HEK293 (cell line): ENCODE data around the gene CD47.

Experiments used
- CTCF ChIA-PET: fragments of 350-600 bp; formaldehyde crosslinking; extraction: SDS; loops from one replicate; lab custom pipeline; 2021; ENCODE audit warnings: antibody characterized with exemption; lab: Yijun Ruan, JAX
- POLR2A ChIA-PET: fragments of 300-600 bp; formaldehyde crosslinking; extraction: SDS; loops from one replicate; lab custom pipeline; 2020; ENCODE audit warnings: antibody characterized with exemption, inconsistent platforms; lab: Yijun Ruan, JAX
- H3K27ac ChIP-seq: fragments of 200-500 bp; sonication (Bioruptor generic); 2 replicates; pipeline ENCODE4 v1.5.1; 2014; ENCODE audit warnings: low read depth, low read length, control low read depth, inconsistent platforms; ENCODE audit errors: extremely low read depth
- H3K36me3 ChIP-seq, 2 experiments: fragments of 200-500 bp in 1 of 2; sonication (Bioruptor generic) in 1 of 2; 1 replicate in 1 of 2; 2 replicates in 1 of 2; pipeline ENCODE4 v1.5.1; 2014 to 2017; ENCODE audit warnings: inconsistent platforms in 2 of 2, low read length in 2 of 2; ENCODE audit not compliant: control insufficient read depth in 2 of 2, insufficient read depth in 1 of 2
- H3K4me1 ChIP-seq: fragments of 200-500 bp; sonication (Bioruptor generic); 2 replicates; pipeline ENCODE4 v1.5.1; 2014; ENCODE audit warnings: mild to moderate bottlenecking, low read length, inconsistent platforms; ENCODE audit not compliant: control insufficient read depth, insufficient read depth
- H3K4me3 ChIP-seq: 2 replicates; pipeline ENCODE4 v1.5.1; 2011; ENCODE audit warnings: low read depth, mild to moderate bottlenecking, control low read depth, low read length, moderate library complexity
- H3K9me3 ChIP-seq: fragments of 200-500 bp; sonication (Bioruptor generic); 2 replicates; pipeline ENCODE4 v1.5.1; 2014; ENCODE audit warnings: low read depth, low read length, inconsistent platforms; ENCODE audit not compliant: control insufficient read depth, insufficient read depth
- HIC1 ChIP-seq: fragments of 450-650 bp; formaldehyde crosslinking; IDR thresholded peaks from 2 replicates; pipeline ENCODE4 v1.5.1; 2016; ENCODE audit warnings: missing biosample characterization, missing genetic modification characterization
- HOXA7 ChIP-seq: sonication (generic); formaldehyde crosslinking; IDR thresholded peaks from 2 replicates; pipeline ENCODE4 v1.8.1; 2022; ENCODE audit warnings: missing genetic modification reagents, borderline replicate concordance
- IKZF3 ChIP-seq: fragments of 450-650 bp; IDR thresholded peaks from 2 replicates; pipeline ENCODE4 v1.5.0; 2018; ENCODE audit warnings: missing biosample characterization, mild to moderate bottlenecking, missing genetic modification characterization, moderate library complexity
- KLF8 ChIP-seq: fragments of 450-650 bp; formaldehyde crosslinking; IDR thresholded peaks from 2 replicates; pipeline ENCODE4 v1.5.1; 2016; ENCODE audit warnings: missing biosample characterization, missing genetic modification characterization
- KLF9 ChIP-seq: fragments of 450-650 bp; formaldehyde crosslinking; IDR thresholded peaks from 2 replicates; pipeline ENCODE4 v1.5.1; 2016; ENCODE audit warnings: missing biosample characterization, missing genetic modification characterization, low read depth
- PRDM10 ChIP-seq: fragments of 450-650 bp; formaldehyde crosslinking; IDR thresholded peaks from 2 replicates; pipeline ENCODE4 v1.5.1; 2016; ENCODE audit warnings: missing biosample characterization, missing genetic modification characterization
- YY2 ChIP-seq: fragments of 450-650 bp; formaldehyde crosslinking; IDR thresholded peaks from 2 replicates; pipeline ENCODE4 v1.5.1; 2016; ENCODE audit warnings: missing biosample characterization, missing genetic modification characterization
- ZBTB21 ChIP-seq: fragments of 450-650 bp; formaldehyde crosslinking; IDR thresholded peaks from 2 replicates; pipeline ENCODE4 v1.5.1; 2017; ENCODE audit warnings: missing biosample characterization, missing genetic modification characterization
- ZBTB6 ChIP-seq: fragments of 450-650 bp; formaldehyde crosslinking; IDR thresholded peaks from 2 replicates; pipeline ENCODE4 v1.5.1; 2017; ENCODE audit warnings: missing biosample characterization, missing genetic modification characterization
- ZFP3 ChIP-seq: fragments of 450-650 bp; formaldehyde crosslinking; IDR thresholded peaks from 2 replicates; pipeline ENCODE4 v1.5.1; 2016; ENCODE audit warnings: low read depth, missing biosample characterization, missing genetic modification characterization
- ZNF133 ChIP-seq: fragments of 450-650 bp; formaldehyde crosslinking; IDR thresholded peaks from 2 replicates; pipeline ENCODE4 v1.5.1; 2016; ENCODE audit warnings: missing biosample characterization, missing genetic modification characterization
- ZNF175 ChIP-seq: fragments of 450-650 bp; formaldehyde crosslinking; IDR thresholded peaks from 2 replicates; pipeline ENCODE4 v1.5.1; 2016; ENCODE audit warnings: missing biosample characterization, missing genetic modification characterization
- ZNF18 ChIP-seq: fragments of 450-650 bp; formaldehyde crosslinking; IDR thresholded peaks from 2 replicates; pipeline ENCODE4 v1.5.1; 2016; ENCODE audit warnings: missing biosample characterization, missing genetic modification characterization
- ZNF202 ChIP-seq: fragments of 450-650 bp; formaldehyde crosslinking; IDR thresholded peaks from 2 replicates; pipeline ENCODE4 v1.5.1; 2016; ENCODE audit warnings: missing biosample characterization, missing genetic modification characterization, borderline replicate concordance
- ZNF214 ChIP-seq: fragments of 450-650 bp; formaldehyde crosslinking; IDR thresholded peaks from 2 replicates; pipeline ENCODE4 v1.5.1; 2017; ENCODE audit warnings: missing biosample characterization, mild to moderate bottlenecking, missing genetic modification characterization, borderline replicate concordance
- ZNF335 ChIP-seq: fragments of 450-650 bp; formaldehyde crosslinking; conservative IDR thresholded peaks from 2 replicates; pipeline ENCODE4 v1.5.1; 2016; ENCODE audit warnings: missing biosample characterization, missing genetic modification characterization
- ZNF37A ChIP-seq: fragments of 450-650 bp; IDR thresholded peaks from 2 replicates; pipeline ENCODE4 v1.5.1; 2018; ENCODE audit warnings: missing biosample characterization, missing genetic modification characterization
- ZNF529 ChIP-seq: fragments of 450-650 bp; formaldehyde crosslinking; IDR thresholded peaks from 2 replicates; pipeline ENCODE4 v1.5.1; 2017; ENCODE audit warnings: missing genetic modification characterization, missing biosample characterization; ENCODE audit not compliant: insufficient replicate concordance
- ZNF558 ChIP-seq: fragments of 450-650 bp; formaldehyde crosslinking; IDR thresholded peaks from 2 replicates; pipeline ENCODE4 v1.5.1; 2016; ENCODE audit warnings: missing biosample characterization, missing genetic modification characterization
- ZNF610 ChIP-seq: fragments of 450-650 bp; formaldehyde crosslinking; IDR thresholded peaks from 2 replicates; pipeline ENCODE4 v1.5.1; 2016; ENCODE audit warnings: missing biosample characterization, missing genetic modification characterization, borderline replicate concordance
- ZNF626 ChIP-seq: fragments of 450-650 bp; sonication (Bioruptor Pico); formaldehyde crosslinking; IDR thresholded peaks from 2 replicates; pipeline ENCODE4 v1.5.1; 2018; ENCODE audit warnings: missing biosample characterization, missing genetic modification characterization, inconsistent platforms
- ZNF777 ChIP-seq: fragments of 450-650 bp; formaldehyde crosslinking; IDR thresholded peaks from 2 replicates; pipeline ENCODE4 v1.5.1; 2017; ENCODE audit warnings: missing biosample characterization, missing genetic modification characterization, borderline replicate concordance
- TF ChIP-seq, protein P1 (sequence below): fragments of 450-650 bp; formaldehyde crosslinking; IDR thresholded peaks from 2 replicates; pipeline ENCODE4 v1.5.1; 2016; ENCODE audit warnings: missing biosample characterization, missing genetic modification characterization

Gene CD47

GRCh38 chr3:108093616-108094015 lies 2.8 kb upstream of the CD47 start:
- ChIA-PET POLR2A (no interaction called here), CTCF (no interaction called here)
- Histone ChIP-seq H3K9me3 (no peaks in the 10 kb centered on the region), H3K4me1 (no peaks in the 10 kb centered on the region), H3K4me3 (no peak overlapping the region), H3K27ac (no peak overlapping the region), H3K36me3 (no peaks in the 10 kb centered on the region)
- TF ChIP-seq HOXA7 (CRISPR knock-in tag) (no peak), ZNF18 (tag by site-specific recombination) (no peak), ZBTB21 (tag by site-specific recombination) (no peak), ZNF133 (no peak), KLF8 (tag by site-specific recombination) (no peak), ZBTB6 (tag by site-specific recombination) (no peak), ZNF777 (tag by site-specific recombination) (no peak), ZNF529 (tag by site-specific recombination) (no peak), ZFP3 (no peak), ZNF335 (tag by site-specific recombination) (no peak), PRDM10 (tag by site-specific recombination) (no peak), ZNF202 (tag by site-specific recombination) (no peak)
- TF ChIP-seq, all 188 proteins: peak for 0

GRCh38 chr3:108093021-108093420 lies 2.2 kb upstream of the CD47 start:
- Histone ChIP-seq H3K27ac (no peak overlapping the region), H3K9me3 (no peaks in the 10 kb centered on the region), H3K4me3 (no peak overlapping the region), H3K4me1 (no peaks in the 10 kb centered on the region), H3K36me3 (no peaks in the 10 kb centered on the region)
- POLR2A ChIA-PET: no interaction called here
- no peak for TF ChIP-seq KLF9 (tag by site-specific recombination)
- CTCF ChIA-PET: interaction anchor here (0.6 kb wide), 1 partner anchor 10 kb away, joined by 3 read pairs; no protein-coding TSS in a partner anchor

- POLR2A ChIA-PET: no interaction called here
- no peaks in the 10 kb centered on the region for H3K4me1 ChIP-seq
- H3K9me3 ChIP-seq: no peaks in the 10 kb centered on the region
- H3K36me3 ChIP-seq: no peaks in the 10 kb centered on the region
- CTCF ChIA-PET: interaction anchor here (0.6 kb wide), 1 partner anchor 865 kb away, joined by 4 read pairs; no protein-coding TSS in a partner anchor
- no peak overlapping the region for H3K27ac ChIP-seq
- no peak overlapping the region for H3K4me3 ChIP-seq
- TF ChIP-seq ZNF175 (tag by site-specific recombination) (no peak), ZNF37A (tag by site-specific recombination) (no peak), IKZF3 (tag by site-specific recombination) (no peak), ZNF610 (no peak), HIC1 (no peak), ZNF214 (tag by site-specific recombination) (no peak), ZBTB21 (tag by site-specific recombination) (no peak), ZNF558 (no peak), ZNF626 (tag by site-specific recombination) (no peak), YY2 (tag by site-specific recombination) (no peak)
- TF ChIP-seq, protein P1, sequence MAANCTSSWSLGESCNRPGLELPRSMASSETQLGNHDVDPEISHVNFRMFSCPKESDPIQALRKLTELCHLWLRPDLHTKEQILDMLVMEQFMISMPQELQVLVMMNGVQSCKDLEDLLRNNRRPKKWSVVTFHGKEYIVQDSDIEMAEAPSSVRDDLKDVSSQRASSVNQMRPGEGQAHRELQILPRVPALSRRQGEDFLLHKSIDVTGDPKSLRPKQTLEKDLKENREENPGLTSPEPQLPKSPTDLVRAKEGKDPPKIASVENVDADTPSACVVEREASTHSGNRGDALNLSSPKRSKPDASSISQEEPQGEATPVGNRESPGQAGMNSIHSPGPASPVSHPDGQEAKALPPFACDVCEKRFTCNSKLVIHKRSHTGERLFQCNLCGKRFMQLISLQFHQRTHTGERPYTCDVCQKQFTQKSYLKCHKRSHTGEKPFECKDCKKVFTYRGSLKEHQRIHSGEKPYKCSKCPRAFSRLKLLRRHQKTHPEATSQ (tag by site-specific recombination): no peak
Measured at GRCh38 chr3:108092501-108092900, 1.7 kb upstream of the CD47 start.
